Cardiac atrium fibroblast (primary cell): ENCODE measurements around the gene SPINDOC. TPM values are rescaled to one million over a fixed set of nuclear protein-coding genes. Genes with fewer than 3 reads are reported as not detected.

ENCODE experiments used
- total RNA-seq: library from RNA; depleted of rRNA; stranded (reverse); fragments of >200 nt; gene quantifications from 2 replicates; pipeline ENCODE4 v1.2.3, GENCODE V29; 2015

The SPINDOC gene
- 16.5 and 18.1 TPM in 2 replicates for total RNA-seq

GRCh38 chr11:63813035-63813562, at the start of gene SPINDOC:
TSS of gene SPINDOC (plus strand) at chr11:63813456. CDS start at chr11:63813687, 231 bp downstream.

GRCh38 chr11:63768237-63769041, 44.8 kb upstream of the SPINDOC start, which contains the start of gene ZFTA:
TSS of gene ZFTA (minus strand) at chr11:63768775. CDS start at chr11:63768622, 153 bp downstream.

DNA sequence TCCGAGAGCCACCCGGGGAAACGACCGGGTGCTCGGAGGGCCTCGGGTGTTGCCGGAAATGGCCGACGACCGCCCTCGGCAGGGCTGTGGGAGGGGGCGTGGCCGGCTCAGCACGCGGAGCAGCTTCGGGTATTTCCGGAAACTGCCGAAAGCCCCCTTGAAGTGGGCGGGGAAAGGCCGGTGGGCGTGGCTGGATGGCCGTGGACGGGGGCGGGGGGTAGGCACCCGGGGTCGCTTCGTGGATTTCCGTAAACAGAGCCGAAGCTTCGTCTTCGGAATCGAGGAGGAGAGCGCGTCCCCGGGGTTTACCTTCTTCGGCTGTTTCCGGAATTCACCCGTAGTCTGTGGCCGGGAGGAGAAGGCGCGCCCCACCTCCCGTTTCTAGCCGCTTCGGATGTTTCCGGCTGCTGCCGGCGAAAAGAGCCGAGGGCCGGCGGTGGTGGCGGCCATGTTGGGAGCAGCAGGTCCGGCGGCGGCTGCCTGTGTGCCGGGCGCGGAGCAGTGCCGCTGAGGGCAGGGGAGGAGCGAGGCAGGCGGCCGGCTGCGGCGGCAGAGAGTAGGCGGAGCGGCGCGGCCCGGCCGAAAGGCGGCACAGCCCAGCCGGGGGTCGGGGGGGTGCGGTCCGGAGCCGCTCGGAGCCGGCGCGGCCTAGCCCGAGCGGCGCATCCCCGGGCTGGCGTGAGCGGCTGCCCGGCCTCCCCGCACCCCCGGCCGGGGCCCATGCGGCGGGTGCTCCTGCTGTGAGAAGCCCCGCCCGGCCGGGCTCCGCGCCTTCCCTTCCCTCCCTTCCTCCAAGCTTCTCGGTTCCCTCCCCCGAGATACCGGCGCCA, 25.6 kb downstream of the SPINDOC start, which contains the start of gene MARK2:
Gene MARK2 (plus strand): TSS at position 433 of the 830 bp plus-strand sequence. CDS start 397 bp downstream, at position 830.

Other genes starting within 250 kb of the SPINDOC start
- gene PLAAT3, start 199.0 kb upstream of the SPINDOC start, total RNA-seq: 10.2 and 20.0 TPM in 2 replicates
- gene ATL3, start 142.1 kb upstream of the SPINDOC start, total RNA-seq: 90.3 and 91.9 TPM in 2 replicates
- 97.9 and 104 TPM in 2 replicates for gene RTN3, start 132.0 kb upstream of the SPINDOC start, total RNA-seq
- 16.5 and 28.2 TPM in 2 replicates for gene ZFTA, start 44.7 kb upstream of the SPINDOC start, total RNA-seq
- 13.4 and 13.7 TPM in 2 replicates for gene MARK2, start 25.7 kb downstream of the SPINDOC start, total RNA-seq
- gene RCOR2, start 103.7 kb downstream of the SPINDOC start, total RNA-seq: 3.2 and 3.4 TPM in 2 replicates
- 11.0 and 13.9 TPM in 2 replicates for gene NAA40, start 125.5 kb downstream of the SPINDOC start, total RNA-seq
- 423 and 461 TPM in 2 replicates for gene COX8A, start 161.2 kb downstream of the SPINDOC start, total RNA-seq
- 62.6 and 68.4 TPM in 2 replicates for gene OTUB1, start 173.0 kb downstream of the SPINDOC start, total RNA-seq
- gene FLRT1, start 222.5 kb downstream of the SPINDOC start, total RNA-seq: under 0.01 and 1.1 TPM in 2 replicates